ENCODE data around the gene CCL27.

DNA sequence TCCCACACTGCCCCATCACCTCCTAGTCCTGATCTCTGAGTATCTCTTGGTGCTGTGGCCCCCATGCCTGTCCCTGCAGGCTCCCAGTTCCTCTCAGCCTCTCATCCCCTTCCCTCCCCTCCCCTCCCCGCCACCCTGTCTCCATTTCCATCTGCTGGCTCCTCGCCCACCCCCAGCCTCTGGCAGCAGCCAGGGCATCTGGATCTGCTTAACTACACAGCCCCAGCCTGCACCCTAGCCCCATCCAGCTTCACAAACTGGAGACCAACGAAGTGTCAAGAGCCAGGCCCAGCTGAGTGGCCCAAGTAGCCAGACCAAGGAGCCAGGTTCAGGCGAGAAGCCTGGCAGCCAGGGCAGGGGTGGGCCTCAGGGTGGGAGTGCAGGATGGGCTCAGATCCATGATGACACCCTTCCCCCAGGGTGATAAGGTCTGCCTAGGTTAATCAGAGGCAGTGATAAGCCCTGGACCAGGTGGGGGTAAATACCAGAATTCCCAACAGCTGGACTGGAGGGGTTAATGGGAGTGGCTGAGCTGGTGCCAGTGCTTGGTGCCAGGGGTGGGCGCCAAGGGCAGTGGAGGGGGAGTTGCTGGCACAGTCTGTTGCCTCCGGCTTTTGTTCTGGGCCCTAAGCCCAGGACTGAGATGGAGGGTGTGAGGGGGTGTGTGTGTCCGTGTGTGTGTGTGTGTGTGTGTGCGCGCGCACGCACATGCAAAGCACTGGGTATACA is 8.0 kb downstream of the CCL27 start:
- TF ChIP-seq, protein P1, sequence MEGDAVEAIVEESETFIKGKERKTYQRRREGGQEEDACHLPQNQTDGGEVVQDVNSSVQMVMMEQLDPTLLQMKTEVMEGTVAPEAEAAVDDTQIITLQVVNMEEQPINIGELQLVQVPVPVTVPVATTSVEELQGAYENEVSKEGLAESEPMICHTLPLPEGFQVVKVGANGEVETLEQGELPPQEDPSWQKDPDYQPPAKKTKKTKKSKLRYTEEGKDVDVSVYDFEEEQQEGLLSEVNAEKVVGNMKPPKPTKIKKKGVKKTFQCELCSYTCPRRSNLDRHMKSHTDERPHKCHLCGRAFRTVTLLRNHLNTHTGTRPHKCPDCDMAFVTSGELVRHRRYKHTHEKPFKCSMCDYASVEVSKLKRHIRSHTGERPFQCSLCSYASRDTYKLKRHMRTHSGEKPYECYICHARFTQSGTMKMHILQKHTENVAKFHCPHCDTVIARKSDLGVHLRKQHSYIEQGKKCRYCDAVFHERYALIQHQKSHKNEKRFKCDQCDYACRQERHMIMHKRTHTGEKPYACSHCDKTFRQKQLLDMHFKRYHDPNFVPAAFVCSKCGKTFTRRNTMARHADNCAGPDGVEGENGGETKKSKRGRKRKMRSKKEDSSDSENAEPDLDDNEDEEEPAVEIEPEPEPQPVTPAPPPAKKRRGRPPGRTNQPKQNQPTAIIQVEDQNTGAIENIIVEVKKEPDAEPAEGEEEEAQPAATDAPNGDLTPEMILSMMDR (IDR thresholded peaks at IDR 0.05) = no peak
- TF ChIP-seq SIN3A (IDR thresholded peaks at IDR 0.05; ENCODE audit: borderline replicate concordance, insufficient read depth, low read depth, low read length) = no peak

Measured in Panc1 (cell line).